Hematopoietic multipotent progenitor cell treated with erythropoietin and hydrocortisone succinate and interleukin-3 and kit ligand, for 17 days (in vitro differentiated cells): ENCODE results near the gene FBLN5.
"Not testable (repeated sequence)": the region's sequence is repeated elsewhere in the genome, so short reads cannot be mapped to it uniquely, and the experiment has no call there.

ENCODE experiments used
- DNase-seq: peaks from one replicate; pipeline ENCODE4 v3.0.0-alpha.2; 2015; ENCODE audit warnings: low spot score

Gene FBLN5

DNA sequence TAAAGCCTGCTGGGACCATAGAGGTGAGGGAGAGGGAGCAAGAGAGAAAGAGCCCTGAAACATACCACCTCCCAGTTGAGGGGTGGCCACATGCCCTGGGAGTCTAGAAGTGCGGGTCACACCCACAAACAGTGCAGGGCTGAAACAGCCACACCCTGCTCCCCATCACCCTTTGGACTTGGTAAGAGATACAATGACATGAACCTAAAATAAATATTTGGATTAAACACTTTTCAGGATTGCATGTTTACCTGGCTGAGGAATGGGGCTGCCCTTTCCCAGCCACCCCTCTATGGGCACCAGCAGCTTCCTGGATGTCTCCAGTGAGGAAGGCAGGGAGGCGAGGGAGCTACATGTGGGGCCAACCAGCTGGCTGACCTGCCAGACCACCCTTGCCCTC, 41.1 kb downstream of the FBLN5 start:
- no peak for DNase-seq

DNA sequence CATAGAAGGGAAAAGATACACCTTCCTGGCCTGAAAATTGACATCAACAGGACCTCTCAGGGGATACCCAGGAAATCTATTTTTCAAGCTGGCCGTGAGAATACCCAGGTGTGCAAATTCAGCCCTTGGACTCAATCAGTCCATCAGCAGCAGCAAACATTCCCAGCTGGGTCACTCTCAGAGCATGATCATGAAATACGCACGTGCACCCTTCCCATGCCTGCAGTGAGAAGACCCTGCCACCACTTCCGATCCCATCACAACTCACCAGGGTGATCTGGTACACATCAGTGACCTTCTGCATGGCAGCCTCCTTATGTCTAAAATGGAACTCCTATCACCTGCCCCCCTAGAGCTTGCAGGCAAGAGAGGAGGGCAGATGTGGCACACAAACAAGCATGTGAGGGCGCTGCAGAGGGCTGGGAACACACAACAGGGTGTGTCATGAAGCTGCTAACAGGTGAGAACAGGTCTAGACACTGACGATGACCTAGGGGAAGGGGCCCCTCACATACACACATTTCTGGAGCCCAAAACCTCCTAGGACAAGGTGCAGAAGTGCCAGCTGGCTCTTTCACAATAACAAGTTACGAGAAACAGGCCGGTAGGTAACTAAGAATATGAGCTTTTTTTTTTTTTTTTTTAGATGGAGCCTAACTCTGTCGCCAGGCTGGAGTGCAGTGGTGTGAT, 42.4 kb downstream of the FBLN5 start:
- no peak for DNase-seq

DNA sequence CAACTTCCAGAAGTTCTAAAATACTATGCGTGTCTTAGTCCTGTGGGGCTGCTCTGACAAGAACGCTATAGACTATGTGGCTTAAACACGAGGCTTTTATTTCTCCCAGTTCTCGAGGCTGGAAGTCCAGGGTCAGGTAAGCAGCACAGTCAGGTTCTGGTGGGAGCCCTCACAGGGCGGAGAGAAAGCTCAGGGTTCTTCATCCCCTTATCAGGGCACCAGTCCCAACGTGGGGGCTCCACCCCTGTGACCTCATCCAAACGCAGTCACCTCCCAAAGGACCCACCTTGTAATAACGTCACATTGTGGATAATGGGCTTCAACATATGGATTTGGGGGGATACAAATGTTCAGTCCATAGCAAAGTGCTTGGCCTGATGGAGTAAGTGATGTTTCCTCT, 43.0 kb downstream of the FBLN5 start:
- no peak for DNase-seq

DNA sequence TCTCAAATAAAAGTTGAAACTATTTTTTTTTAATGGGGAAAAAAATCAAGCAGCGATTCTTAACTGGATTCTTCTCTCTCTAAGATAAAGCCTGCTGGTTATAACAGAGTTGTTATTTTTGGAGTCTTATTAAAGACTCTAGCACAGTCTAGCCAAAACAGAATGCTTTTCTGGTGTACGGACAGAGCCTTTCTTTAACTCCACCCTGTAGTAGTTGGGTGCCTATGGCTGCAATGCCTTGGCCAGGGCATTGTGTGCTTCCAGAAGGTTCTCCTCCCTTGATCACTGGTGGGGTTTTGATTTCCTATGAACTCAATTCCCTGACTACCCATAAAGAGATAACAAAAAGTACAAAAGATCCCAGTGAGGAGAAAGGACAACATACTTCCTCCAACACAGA, 44.4 kb downstream of the FBLN5 start:
- no peak for DNase-seq

DNA sequence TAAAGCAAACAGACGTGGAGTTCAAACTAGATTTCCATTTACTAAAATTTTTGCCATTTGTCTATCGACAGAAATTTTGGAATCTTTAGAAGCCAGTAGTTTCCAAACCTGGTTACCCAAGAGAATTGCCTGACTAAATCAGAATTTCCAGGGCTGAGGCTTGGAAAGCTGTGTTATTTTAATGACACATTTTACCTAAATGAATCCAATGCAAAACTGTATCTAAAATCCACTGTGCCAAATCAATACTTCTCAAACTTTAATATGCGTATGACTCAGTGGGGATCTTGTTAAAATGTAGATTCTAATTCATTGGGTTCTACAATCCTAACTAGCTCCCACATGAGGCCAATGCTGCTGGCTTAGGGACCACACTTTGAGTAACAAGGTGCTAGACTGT, 45.2 kb downstream of the FBLN5 start:
- no peak for DNase-seq

DNA sequence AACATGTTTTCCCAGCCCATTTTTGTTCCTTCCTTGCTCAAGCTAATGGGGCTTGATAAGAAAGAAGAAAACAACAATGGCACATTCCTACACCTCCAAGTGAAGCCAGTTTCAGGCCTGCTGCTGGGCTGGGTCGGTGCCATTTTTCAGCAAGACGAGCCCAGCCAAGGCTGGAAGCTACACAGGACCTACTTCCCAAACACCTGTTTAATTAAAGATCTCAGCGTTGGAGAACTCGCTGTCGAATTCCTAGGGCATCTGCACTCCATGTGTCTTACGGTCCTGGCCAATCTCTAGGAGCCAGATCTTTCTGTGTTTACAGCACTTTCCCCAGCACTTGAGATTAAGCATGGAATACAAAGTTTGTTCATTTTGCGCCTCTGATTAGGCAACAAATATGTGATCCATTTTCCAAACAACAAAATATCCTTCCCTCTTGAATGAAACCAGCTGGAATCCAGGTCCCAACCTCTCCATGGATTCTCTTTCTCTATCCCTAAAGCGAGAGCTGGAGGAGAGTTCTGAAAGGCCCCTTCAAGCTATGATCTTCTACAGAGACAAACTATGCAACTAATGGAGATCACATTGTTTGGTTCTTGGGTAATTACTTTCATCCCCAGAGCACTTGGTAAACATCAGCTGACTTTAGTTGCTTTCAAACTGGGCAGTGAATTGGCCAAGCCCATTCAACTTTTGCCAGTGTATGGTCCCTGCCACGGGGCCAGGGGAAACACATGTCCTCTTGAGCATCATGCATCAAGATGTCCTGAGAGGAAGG, 45.9 kb downstream of the FBLN5 start:
- DNase-seq: no peak

DNA sequence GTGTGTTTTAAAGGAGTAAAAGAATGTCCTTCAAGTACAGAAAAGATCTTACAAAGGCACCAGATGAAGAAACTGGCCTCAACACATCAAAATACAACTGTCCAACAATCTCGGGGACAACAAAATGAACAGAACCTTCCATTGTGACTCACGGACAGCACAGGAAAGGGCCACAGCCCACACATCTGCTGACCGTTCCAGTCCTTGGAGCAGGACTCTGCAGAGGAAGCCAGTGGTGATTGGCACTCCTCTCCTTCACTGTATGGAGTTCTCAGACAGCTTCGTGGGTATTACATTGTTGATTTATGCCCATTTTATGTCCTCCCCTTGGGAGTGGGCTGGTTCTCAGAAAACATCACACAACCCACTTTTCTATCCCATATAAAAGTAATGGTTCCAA, 47.7 kb downstream of the FBLN5 start:
- DNase-seq: no peak

DNA sequence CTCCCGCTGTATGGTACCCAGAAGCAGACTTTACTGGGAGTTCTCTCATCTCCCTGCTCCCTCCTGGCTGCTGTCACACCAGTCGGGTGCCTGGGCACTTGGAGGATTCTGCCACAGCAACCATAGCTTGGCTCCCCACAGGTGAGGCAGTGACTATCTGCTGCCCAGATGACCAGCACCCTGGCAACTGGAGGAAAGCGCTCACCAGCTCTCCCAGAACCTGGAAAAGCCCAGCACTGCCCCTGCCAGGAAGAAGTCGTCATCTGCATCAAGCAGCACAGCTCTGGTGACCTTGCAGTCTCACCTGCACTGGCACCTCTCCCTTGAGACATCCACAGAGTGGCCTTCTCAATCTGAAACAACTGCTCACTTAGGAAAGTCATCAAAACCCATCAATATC, 48.3 kb downstream of the FBLN5 start:
- DNase-seq: no peak

DNA sequence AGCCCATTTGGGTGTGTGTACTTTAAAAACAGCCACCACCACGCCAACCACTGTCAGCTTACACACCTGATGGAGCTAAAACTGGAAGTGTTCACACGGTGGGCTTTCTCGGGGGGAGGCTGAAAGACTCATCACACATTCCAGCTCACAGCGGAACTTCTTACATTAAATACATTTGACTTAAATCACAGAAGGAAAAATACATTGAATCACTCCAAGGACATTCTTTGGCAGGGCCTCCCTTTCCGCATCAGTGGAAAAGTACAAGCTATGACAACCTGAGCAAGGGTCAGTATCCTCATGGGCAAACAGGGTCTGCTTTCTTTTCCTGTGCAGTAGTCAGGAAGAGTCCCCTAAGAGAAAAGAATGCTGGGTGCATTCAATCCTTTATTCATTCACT, 49.1 kb downstream of the FBLN5 start:
- DNase-seq: no peak

DNA sequence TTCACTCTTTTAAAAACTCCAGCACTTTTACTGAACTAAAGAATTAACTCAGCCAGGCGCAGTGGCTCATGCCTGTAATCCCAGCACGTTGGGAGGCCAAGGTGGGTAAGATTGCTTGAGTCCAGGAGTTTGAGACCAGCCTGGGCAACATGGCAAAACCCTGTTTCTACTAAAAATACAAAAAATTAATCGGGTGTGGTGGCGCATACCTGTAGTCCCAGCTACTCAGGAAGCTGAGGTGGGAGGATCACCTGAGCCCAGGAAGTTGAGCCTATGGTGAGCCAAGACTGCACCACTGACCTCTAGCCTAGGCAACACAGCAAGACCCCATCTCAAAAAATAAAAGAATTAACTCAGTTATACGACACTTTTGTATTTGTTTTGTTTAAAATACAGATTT, 49.8 kb downstream of the FBLN5 start:
- not testable (repeated sequence) for DNase-seq

DNA sequence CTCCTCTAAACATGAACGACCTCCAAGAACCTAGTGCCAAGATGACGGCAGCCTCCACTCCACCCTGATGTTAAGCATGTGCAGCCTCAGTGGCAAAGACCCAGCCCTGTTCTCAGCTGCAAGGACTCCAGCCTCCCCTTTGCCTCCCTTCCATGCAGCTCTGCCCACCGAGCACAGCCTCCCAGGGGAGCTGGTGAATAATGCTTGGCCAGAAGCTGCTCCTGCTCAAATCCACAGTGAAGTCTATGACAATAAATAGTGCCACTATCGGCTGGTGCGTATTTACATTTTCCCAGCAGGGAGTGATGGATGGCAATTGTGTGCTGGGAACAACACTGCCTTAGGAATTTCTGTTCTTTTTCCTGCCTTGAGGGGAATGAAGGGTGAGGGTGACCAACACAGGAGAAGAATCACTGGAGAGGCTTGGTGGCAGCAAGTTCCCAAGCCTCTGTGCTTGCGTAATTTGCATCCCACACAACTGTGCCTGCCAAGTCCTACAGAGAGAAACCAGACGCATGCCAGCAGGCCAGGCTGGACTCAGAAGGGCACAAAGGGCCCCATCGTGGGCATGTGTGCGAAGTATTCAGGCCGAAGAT, 50.3 kb downstream of the FBLN5 start:
- DNase-seq: no peak

DNA sequence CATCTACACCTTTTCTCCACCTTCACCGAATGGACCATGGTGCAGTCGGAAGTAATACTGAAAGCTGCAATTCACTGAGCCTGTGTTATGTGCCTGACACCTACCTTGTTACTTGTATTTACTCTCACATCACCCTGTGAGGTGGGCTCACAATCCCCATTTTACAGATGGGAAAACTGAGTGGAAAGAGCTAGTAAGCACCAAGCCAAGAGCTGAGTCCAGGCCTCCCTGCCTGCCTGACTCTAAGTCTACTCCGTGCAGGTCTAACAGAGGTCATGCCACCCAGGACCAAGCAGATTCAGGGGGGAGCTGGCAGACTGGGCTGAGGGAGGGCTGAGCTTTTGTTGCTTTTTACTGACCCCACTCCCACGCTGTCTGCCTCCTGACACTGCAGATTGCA, 51.1 kb downstream of the FBLN5 start:
- DNase-seq: no peak

DNA sequence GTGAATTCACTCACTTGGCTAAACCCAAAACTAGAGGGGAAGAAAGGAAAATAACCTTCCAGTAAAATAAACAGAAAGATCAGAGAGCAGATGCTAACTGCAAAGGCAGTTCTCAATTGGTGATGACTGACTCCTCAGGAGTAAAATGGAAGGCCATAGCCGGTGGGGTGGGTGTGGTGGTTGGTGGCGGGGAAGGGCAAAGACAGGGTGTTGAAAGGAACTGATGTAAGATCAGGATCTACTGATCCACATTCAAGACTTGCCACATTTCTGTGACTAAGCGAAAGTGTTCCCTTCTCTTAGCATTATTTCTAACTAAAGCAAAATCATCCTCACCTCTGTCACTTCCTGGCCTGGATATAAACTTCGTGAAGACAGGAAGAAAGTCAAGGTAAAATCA, 53.8 kb downstream of the FBLN5 start:
- DNase-seq: no peak

DNA sequence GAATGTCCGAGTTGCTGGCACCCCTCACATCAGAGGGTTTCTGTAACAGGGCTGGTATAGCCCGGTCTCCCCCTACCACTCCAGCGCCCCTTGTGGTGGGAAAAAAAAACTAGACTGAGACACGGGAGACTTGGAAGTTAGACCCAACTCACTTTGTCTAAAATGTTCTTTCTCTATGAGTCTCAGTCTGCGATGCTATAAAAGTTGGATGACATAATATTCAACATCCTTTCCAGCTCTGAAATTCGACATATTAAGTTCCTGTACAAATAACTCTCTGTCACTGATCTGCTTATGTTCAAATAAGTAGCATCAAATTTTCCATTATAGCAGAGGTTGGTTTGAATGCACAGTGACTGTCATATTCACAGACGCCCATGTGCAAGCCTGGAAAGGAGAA, 54.5 kb downstream of the FBLN5 start:
- DNase-seq: no peak

DNA sequence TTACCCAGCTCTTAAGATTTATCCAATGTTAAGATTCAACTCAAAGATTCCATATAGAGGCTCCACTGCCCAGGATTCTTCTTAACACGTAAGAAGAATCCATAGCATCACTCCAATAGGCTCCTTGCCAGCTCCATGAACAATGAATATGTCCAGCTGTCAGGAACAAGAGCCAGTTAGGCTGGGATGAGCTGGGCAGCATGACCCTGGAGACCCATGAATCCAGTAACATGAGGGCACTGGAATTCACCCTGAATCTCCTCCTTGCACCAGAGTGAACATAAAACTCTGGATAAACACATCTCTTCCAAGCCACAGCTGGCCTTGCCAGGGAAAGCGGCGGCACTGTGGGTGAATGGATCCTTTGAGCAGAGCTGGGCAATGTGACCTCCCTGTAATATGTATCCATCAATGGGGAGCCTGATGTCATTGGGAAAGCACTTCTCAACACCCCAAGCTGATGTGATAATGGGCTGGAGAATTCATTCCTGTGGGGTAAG, 55.7 kb downstream of the FBLN5 start:
- no peak for DNase-seq

DNA sequence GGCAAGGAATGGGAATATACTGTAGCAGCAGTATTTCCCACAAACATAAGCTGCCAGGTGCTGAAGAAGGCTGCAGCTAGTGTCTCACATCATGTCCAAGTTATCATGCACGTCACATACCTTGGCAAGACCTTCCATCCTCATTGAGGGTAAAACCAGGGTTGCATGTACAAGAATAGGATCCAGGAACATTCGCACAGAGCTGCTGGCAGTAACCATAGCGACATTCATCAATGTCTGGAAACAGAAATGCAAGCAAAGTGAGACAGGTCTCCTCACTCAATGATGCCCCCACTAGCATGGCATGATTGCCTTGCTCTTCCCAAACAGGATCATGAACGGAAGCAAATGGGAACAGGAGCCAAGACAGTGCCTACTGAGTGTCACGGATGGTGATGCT, 56.4 kb downstream of the FBLN5 start:
- no peak for DNase-seq

DNA sequence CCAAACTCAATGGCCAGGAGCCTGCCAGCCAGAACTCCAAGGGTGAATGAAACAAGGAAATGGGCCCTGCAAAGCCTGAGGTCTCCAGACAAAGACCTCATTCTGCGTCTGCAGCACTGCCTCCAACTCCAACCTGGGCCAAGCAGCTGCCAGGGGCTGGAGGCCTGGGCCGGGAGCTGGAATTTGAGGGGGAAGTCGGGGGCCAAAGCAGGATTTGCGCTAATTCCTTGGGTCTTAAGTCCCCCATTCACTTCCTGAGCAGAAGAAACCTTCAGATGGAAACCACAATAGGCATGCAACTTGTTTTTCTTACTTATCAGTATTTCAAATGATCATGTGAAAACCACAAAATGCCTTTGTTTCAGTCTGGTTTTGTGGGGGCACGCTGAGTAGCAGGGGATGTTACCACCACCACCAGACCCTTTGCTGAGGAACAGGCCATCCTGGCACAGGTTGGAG, 57.2 kb downstream of the FBLN5 start:
- DNase-seq: no peak

DNA sequence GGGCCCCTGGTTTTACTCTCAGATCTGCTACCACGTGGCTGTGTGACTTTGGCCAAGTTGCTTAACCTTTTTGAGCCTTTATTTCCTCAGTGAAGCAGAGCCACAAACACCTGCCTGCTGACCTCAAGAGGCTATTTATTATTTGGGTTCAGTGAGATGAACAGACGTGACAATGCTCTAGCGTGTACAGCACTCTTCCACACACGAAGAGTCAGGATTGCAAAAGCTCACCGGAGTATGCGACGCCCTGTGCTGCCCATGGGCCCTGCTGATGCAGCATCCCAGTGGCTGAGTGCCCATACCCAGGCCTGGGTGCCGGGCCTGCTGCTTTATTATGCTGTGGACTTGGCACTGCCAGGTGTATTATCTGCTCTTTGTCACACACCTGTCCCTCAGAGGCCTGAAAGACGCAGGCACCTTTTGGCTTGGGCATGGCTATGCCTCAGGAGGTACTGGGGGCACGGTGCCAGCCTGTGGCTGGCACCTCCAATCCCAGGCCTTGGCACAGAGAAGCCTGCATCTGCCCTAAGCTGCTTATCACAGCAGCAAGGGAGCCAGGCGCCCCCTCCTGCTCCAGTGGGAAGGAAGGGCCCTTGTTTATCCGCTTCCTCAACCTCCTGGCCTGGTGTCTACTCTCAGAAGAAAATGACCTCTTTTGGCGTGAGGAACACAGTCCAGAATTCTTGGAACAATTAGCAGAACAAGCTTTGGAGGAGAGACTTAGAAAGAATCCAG, 57.9 kb downstream of the FBLN5 start:
- DNase-seq: no peak

DNA sequence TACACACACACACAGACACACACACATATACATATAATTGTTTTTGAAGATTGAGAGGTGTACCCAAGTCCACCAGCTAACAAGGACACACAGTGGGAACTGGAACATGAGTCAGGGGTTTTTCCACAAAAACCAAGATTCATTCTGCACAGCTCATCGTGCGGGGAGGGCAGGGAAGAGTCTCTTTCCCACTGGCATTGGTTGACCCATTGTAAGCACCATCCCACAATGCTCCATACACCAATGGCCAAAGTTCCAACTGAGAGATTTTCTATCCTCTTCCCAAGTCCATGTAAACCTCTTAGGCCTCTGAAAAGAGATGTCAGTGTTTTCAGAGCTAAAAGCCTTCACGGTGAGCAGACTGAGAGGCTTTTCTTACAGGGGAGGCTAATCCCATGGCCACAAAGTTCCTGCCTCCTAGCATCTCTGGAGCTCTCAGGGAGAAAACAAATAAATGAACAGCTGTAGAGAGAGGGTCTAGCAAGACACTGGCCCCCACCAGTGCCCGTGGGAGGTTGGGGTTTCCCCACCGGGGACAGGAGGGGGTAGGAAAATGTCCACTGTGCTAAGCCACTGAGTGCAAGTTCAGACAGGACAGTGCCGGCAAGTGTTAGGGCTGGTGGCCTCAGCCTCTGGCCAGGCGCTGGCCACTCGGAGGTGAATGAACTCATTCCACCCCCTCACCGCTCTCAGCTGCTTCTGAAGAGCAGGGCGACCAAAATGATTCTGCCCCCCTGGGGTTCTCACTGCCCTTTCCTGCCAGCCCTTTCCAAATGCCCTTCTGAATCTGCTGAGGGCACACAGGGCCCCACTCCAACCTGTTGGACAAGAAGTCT, 58.6 kb downstream of the FBLN5 start:
- DNase-seq: no peak

DNA sequence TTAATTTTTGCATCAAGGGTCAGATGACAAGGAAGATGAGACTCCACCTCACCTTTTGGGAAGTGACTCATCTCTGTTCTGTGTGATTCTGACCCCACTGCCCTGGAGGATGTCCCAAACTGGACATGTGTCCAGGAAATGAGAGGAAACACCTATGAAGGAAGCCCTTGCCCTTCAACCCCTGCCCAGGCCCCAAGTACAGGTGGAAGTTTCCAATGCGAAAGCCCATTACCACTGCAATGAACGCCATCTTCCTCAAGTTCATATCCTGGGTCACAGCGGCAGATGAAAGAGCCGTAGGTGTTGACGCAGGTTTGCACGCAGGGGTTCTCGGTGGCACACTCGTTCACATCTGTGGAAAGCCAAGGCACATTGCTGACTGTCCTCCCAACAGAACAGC, 60.5 kb downstream of the FBLN5 start:
- DNase-seq: no peak

DNA sequence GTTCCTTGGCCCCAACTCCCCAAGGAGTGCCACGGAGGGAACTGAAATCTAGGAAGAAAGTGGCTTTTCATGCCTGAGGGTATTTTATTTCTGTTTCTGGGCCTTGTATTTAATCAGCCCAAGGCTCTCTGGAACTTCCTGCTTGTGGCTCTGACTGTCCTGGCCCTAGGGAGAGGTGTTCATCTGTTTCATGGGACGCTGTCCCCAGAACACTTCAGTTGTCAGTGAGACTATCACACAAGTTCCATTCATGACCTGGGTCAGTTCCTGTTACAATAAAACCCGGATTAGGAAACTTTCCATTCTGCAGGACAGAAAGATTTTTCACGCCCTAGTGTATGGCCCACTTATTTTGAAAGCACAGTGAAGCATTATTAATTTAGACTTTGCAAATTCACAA, 61.7 kb downstream of the FBLN5 start:
- DNase-seq: no peak
